GM12878 (cell line): ENCODE measurements around the gene SRSF11.

Experiments used
- MXI1 ChIP-seq: fragments of 150-350 bp; IDR thresholded peaks from 2 replicates; pipeline ENCODE4 v1.6.1; 2011; ENCODE audit warnings: low read depth, mild to moderate bottlenecking, inconsistent platforms, low read length, improper control_type of control experiment
- POLR2A ChIP-seq: IDR thresholded peaks from 2 replicates; pipeline ENCODE4 v1.6.1; 2011; ENCODE audit warnings: low read depth, mild to moderate bottlenecking, low read length
- ZNF217 ChIP-seq: fragments of 450-650 bp; IDR thresholded peaks from 2 replicates; pipeline ENCODE4 v1.6.1; 2017; ENCODE audit warnings: antibody characterized with exemption, mild to moderate bottlenecking

DNA sequence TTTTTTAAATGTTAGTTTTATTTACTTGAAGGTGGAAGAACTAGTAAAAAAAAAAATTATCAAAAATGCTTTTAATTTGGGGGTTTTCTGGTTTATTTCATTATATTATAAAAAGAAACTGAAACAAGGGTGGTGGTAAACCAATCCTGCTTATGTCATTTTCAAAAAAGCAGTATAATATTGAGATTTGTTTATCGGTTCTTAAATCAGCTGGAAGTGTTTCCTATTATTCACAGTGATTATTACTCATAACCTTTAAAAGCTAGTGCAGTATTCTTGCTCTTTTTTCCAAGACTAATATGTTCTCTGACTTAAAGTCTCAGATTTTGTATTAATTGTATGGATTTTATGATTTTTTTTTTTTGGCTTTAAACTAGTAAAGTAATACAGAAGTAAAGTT, 10.4 kb upstream of the SRSF11 start:
- no peak for TF ChIP-seq POLR2A
- TF ChIP-seq ZNF217, result no peak
- no peak for TF ChIP-seq MXI1
